K562 (cell line): Measurements from ENCODE around the gene ZNF135. TPM values are rescaled to one million over a fixed set of nuclear protein-coding genes. Genes with fewer than 3 reads are reported as not detected.
A peak's percentile ranks its signal among the peaks of the same experiment; 100 is the strongest.

Experiments used
- ATAC-seq: fragments of 200-7000 bp; cut with Tn5 transposase; 3 replicates; pipeline ENCODE4 v1.9.1; 2020; ENCODE audit warnings: moderate library complexity
- BruUV-seq: library from RNA; stranded (reverse); fragments of 400-500 nt; replicated peaks from 2 replicates; lab custom pipeline; 2021; lab: Mats Ljungman, UMichigan
- CTCF ChIA-PET: fragments of 300-600 bp; formaldehyde crosslinking; extraction: SDS; loops from one replicate; lab custom pipeline; 2021; ENCODE audit warnings: low intra/inter-chr PET ratio; lab: Yijun Ruan, JAX
- POLR2A ChIA-PET: fragments of 300-600, 350-650 bp; sonication (Branson Sonifier 250); formaldehyde crosslinking; extraction: SDS; loops from one replicate; lab custom pipeline; 2021; ENCODE audit warnings: antibody characterized with exemption, inconsistent platforms; lab: Yijun Ruan, JAX
- DNase-seq, 4 experiments: peaks; one replicate each; pipeline versions ENCODE4 v3.0.0 to v3.0.0-alpha.2; 2011 to 2018; ENCODE audit warnings: low spot score in 3 of 4, mixed read lengths in 3 of 4; ENCODE audit errors: extremely low read depth in 1 of 4
- FAIRE-seq: peaks from 2 replicates; lab custom pipeline; 2011; peaks lifted over from hg19 to GRCh38; lab: Jason Lieb, UNC
- H2AFZ ChIP-seq: 2 replicates; pipeline ENCODE4 v1.6.0; 2011; ENCODE audit warnings: low read depth, low read length, control low read depth, inconsistent platforms
- H3K27ac ChIP-seq: fragments of 200-600 bp; 3 replicates; pipeline ENCODE4 v1.8.0; 2011; ENCODE audit warnings: low read depth, mild to moderate bottlenecking, control low read depth, inconsistent platforms, low read length, moderate library complexity, mixed read lengths; ENCODE audit errors: extremely low read depth
- H3K27me3 ChIP-seq, 2 experiments: fragments of 300-600 bp in 1 of 2; 2 replicates in 1 of 2; 3 replicates in 1 of 2; pipeline versions ENCODE4 v1.6.0 to v1.8.0; 2011; ENCODE audit warnings: inconsistent platforms in 2 of 2, low read length in 2 of 2, mild to moderate bottlenecking in 1 of 2, mixed read lengths in 1 of 2, moderate library complexity in 1 of 2; ENCODE audit not compliant: control insufficient read depth in 2 of 2, insufficient read depth in 2 of 2
- H3K36me3 ChIP-seq: fragments of 300-600 bp; 3 replicates; pipeline ENCODE4 v1.8.0; 2011; ENCODE audit warnings: mild to moderate bottlenecking, low read length, inconsistent platforms; ENCODE audit not compliant: control insufficient read depth, insufficient read depth
- H3K4me1 ChIP-seq, 2 experiments: fragments of 200-600 bp in 1 of 2; replicated peaks in 1 of 2; 2 replicates in 1 of 2; 3 replicates in 1 of 2; pipeline versions ENCODE4 v1.5.1 to v1.8.0; 2011; ENCODE audit warnings: inconsistent platforms in 2 of 2, low read length in 2 of 2, mild to moderate bottlenecking in 1 of 2, mixed read lengths in 1 of 2, moderate library complexity in 1 of 2; ENCODE audit not compliant: control insufficient read depth in 2 of 2, insufficient read depth in 2 of 2
- H3K4me2 ChIP-seq: 2 replicates; pipeline ENCODE4 v1.6.1; 2011; ENCODE audit warnings: low read length, control low read depth, inconsistent platforms, mixed read lengths; ENCODE audit not compliant: insufficient read depth
- H3K4me3 ChIP-seq: fragments of 200-600 bp; sonication (generic), shearing (Covaris generic); 2 replicates; pipeline ENCODE4 v1.5.1; 2016; ENCODE audit warnings: control low read depth, inconsistent platforms
- H3K79me2 ChIP-seq: fragments of 200-600 bp; 3 replicates; pipeline ENCODE4 v1.8.0; 2011; ENCODE audit warnings: low read length, inconsistent platforms; ENCODE audit not compliant: control insufficient read depth, insufficient read depth
- H3K9ac ChIP-seq, 2 experiments: 2 replicates each; pipeline versions ENCODE4 v1.6.0 to v1.6.1; 2011; ENCODE audit warnings: low read depth in 2 of 2, low read length in 2 of 2, control low read depth in 1 of 2, inconsistent platforms in 1 of 2, mild to moderate bottlenecking in 1 of 2, mixed read lengths in 1 of 2; ENCODE audit not compliant: insufficient read depth in 1 of 2
- H3K9me1 ChIP-seq: one replicate; pipeline ENCODE4 v1.6.0; 2011; ENCODE audit warnings: inconsistent platforms, mild to moderate bottlenecking, low read length, moderate library complexity; ENCODE audit not compliant: control insufficient read depth, insufficient read depth
- H3K9me3 ChIP-seq: replicated peaks from 2 replicates; pipeline ENCODE4 v1.5.1; 2011; ENCODE audit warnings: low read depth, low read length, inconsistent platforms; ENCODE audit not compliant: control insufficient read depth, insufficient read depth
- H4K20me1 ChIP-seq: replicated peaks from 2 replicates; pipeline ENCODE4 v1.6.1; 2011; ENCODE audit warnings: low read length, inconsistent platforms, mixed read lengths; ENCODE audit not compliant: control insufficient read depth, insufficient read depth
- KLF1 ChIP-seq: fragments of 450-650 bp; IDR thresholded peaks from 2 replicates; pipeline ENCODE4 v1.6.1; 2016; ENCODE audit warnings: missing genetic modification characterization, missing compliant biosample characterization
- MAZ ChIP-seq, 2 experiments: fragments of 450-650 bp in 1 of 2; sonication (generic) in 1 of 2; formaldehyde crosslinking; IDR thresholded peaks in 1 of 2; conservative IDR thresholded peaks in 1 of 2; 2 replicates each; pipeline versions ENCODE4 v1.4.0 to v1.5.0; 2020; ENCODE audit warnings: mild to moderate bottlenecking in 1 of 2, missing genetic modification reagents in 1 of 2
- MEF2D ChIP-seq: conservative IDR thresholded peaks from 2 replicates; pipeline ENCODE4 v1.6.1; 2016; ENCODE audit warnings: low read depth, missing genetic modification characterization, missing compliant biosample characterization
- NCOA6 ChIP-seq: fragments of 450-650 bp; IDR thresholded peaks from 2 replicates; pipeline ENCODE4 v1.6.1; 2017; ENCODE audit warnings: mild to moderate bottlenecking
- TCF7L2 ChIP-seq: fragments of 150-350 bp; IDR thresholded peaks from 2 replicates; pipeline ENCODE4 v1.6.1; 2016; ENCODE audit warnings: low read depth, mild to moderate bottlenecking, low read length, moderate library complexity
- WGBS: fragments of 100-300 bp; shearing (Covaris generic); methylation state at CpG from one replicate; pipeline ENCODE4 v1.1.6; 2016; ENCODE audit warnings: low coverage, mixed read lengths; ENCODE audit not compliant: insufficient coverage; ENCODE audit errors: missing lambda C conversion rate; 5-methylcytosine and 5-hydroxymethylcytosine counted together
- in situ Hi-C: fragments of 300-500 bp; cut with MboI; formaldehyde crosslinking; loops from 4 replicates; pipeline ENCODE4 v1.15.0; 2018; ENCODE audit warnings: inconsistent platforms, mixed read lengths
- intact Hi-C: fragments of 100-400 bp; cut with micrococcal nuclease; formaldehyde crosslinking; loops from 2 replicates; pipeline ENCODE4 v1.14.2; 2022
- polyA plus RNA-seq, 8 experiments: library from polyadenylated mRNA; depleted of rRNA in 4 of 8; stranded (reverse) in 5 of 8; unstranded in 3 of 8; fragments of >200 nt; fragmentation: Nextera tagmentation in 2 of 8; fragmentation: Illumina TruSeq in 1 of 8; extraction: Ambion mirVana in 2 of 8; extraction: Trizol in 1 of 8; gene quantifications; 2 replicates each; pipeline versions ENCODE4 v1.2.1 to v1.2.3, GENCODE V29; 2011 to 2014; ENCODE audit warnings: inconsistent platforms in 1 of 8, missing spikeins in 1 of 8
- total RNA-seq, 7 experiments: library from RNA; depleted of rRNA in 6 of 7; stranded (reverse); fragments of >200 nt in 6 of 7; fragmentation: Illumina TruSeq in 2 of 7; extraction: Trizol in 2 of 7; gene quantifications; 2 replicates each; pipeline versions ENCODE4 v1.2.1 to v1.2.3, GENCODE V29; 2011 to 2021; ENCODE audit warnings: low replicate concordance in 1 of 7

ZNF135 gene
- total and polyA plus RNA-seq, 9 of the 15 experiments (the other 6 are each of a cell fraction or from before 2014, with no cell fraction given), result not detected

- TF ChIP-seq TCF7L2, result no peak
Measured at GRCh38 chr19:58097781-58098681, 38.9 kb downstream of the ZNF135 start, which contains the start of gene ZSCAN18 (continued).

GRCh38 chr19:58098682-58098998, 39.6 kb downstream of the ZNF135 start:
- no peak for DNase-seq
- peak overlapping the region; percentile 48 for H3K4me2 ChIP-seq
- H4K20me1 ChIP-seq, result no peaks in the 10 kb centered on the region
- no peak overlapping the region for H3K27ac ChIP-seq
- BruUV-seq, result no TSS peak
- peaks cover 0 to 6% of the 10 kb centered on the region in 2 experiments; a peak in 1 of 5 replicates for H3K4me1 ChIP-seq
- H3K4me3 ChIP-seq, result peak overlapping the region; percentile 49
- no peak overlapping the region for H3K9ac ChIP-seq
- no peaks in the 10 kb centered on the region for H3K36me3 ChIP-seq
- WGBS, result 0% methylated on average over 2 of the region's 2 CpGs
- no peaks in the 10 kb centered on the region for H3K9me1 ChIP-seq
- intact Hi-C loops, result no loop called here
- no peak for TF ChIP-seq MAZ (CRISPR knock-in tag; conservative IDR thresholded peaks at IDR 0.05 in 1 of 2, IDR thresholded peaks at IDR 0.05 in 1 of 2)
- no peak for TF ChIP-seq NCOA6
- no peak for TF ChIP-seq KLF1 (tag)
- no peak for TF ChIP-seq MEF2D (tag)
- H3K27me3 ChIP-seq, result no peaks in the 10 kb centered on the region
- no peaks in the 10 kb centered on the region for H3K79me2 ChIP-seq
- H3K9me3 ChIP-seq, result 0 out of 2 replicates have a peak, but pooled peaks cover 2% of the 10 kb centered on the region
- ChIA-PET CTCF (no interaction called here), POLR2A (interaction anchor here (0.5 kb wide), 1 partner anchor 644 kb away, joined by 3 read pairs; no protein-coding TSS in a partner anchor)
- FAIRE-seq, result no peak
- no peak for ATAC-seq
- in situ Hi-C loops, result no loop called here
- H2AFZ ChIP-seq, result peak overlapping the region; percentile 25; the same call in 1 of the 2 replicates
